Colonic mucosa (tissue), 4 donors: ENCODE measurements around the gene WNT7B. TPM values are rescaled to one million over a fixed set of nuclear protein-coding genes. Genes with fewer than 3 reads are reported as not detected.

ENCODE experiments used
- DNase-seq: peaks from one replicate; pipeline ENCODE4 v3.0.0-alpha.2; 2020
- H3K27ac ChIP-seq: fragments of 200-600 bp; one replicate; pipeline ENCODE4 v1.8.0; 2021
- H3K27me3 ChIP-seq: fragments of 200-600 bp; one replicate; pipeline ENCODE4 v1.8.0; 2021
- H3K36me3 ChIP-seq: fragments of 200-600 bp; one replicate; pipeline ENCODE4 v1.8.0; 2021
- H3K4me1 ChIP-seq: fragments of 200-600 bp; one replicate; pipeline ENCODE4 v1.8.0; 2021; ENCODE audit warnings: mild to moderate bottlenecking
- H3K4me3 ChIP-seq: fragments of 200-600 bp; one replicate; pipeline ENCODE4 v1.8.0; 2021
- H3K9ac ChIP-seq, 2 donors: one replicate each; pipeline ENCODE4 v1.7.0; 2013; ENCODE audit warnings: control low read depth in 2 of 2, low read depth in 2 of 2, low read length in 2 of 2
- H3K9me3 ChIP-seq: fragments of 200-600 bp; one replicate; pipeline ENCODE4 v1.8.0; 2021
- CTCF ChIP-seq: fragments of 200-600 bp; IDR thresholded peaks from one replicate; pipeline ENCODE4 v1.8.0; 2022; ENCODE audit warnings: antibody characterized with exemption, mild to moderate bottlenecking
- intact Hi-C: fragments of 100-400 bp; cut with DNase I; formaldehyde crosslinking; loops from one replicate; pipeline ENCODE4 v1.14.1; 2022
- total RNA-seq, 2 donors: library from RNA; stranded (reverse); fragmentation: NEBNext Ultra II Directional in 1 of 2; extraction: Animal tissue kit (Norgen Biotek cat#: 25700) in 1 of 2; gene quantifications; one replicate each; pipeline ENCODE4 v1.2.1, GENCODE V29; 2021
- donor health status: healthy.
- donor health status: DM: no; HTN: no; CAD: no.
- donor health status: DM: no; HTN: no; CAD: no.

The WNT7B gene
- total RNA-seq, 2 donors from 2014 or later = 0.12 TPM; not detected in 1

DNA sequence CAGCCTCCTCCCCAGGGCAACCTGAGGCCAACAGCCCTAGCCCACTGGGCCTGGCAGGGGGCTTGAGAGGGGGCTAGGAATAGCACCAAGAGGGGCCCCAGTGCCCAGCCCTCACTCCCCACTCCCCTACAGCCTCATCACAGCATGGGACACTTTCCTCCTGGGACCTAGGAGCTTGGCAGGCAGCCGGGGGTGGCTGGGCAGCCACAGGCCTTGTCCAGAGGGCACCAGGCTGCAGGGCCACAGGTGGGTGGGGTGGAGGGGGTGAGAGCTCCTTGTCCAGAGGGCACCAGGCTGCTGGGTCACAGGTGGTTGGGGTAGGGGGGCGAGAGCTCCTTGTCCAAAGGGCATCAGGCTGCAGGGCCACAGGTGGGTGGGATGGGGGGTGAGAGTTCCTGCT is 61.8 kb downstream of the WNT7B start:
- H3K4me1 ChIP-seq = no peaks in the 10 kb centered on the region
- intact Hi-C loops = no loop called here
- H3K4me3 ChIP-seq = no peak overlapping the region
- DNase-seq = no peak
- no peaks in the 10 kb centered on the region for H3K9me3 ChIP-seq
- no peaks in the 10 kb centered on the region for H3K36me3 ChIP-seq
- no peak overlapping the region for H3K27ac ChIP-seq
- no peak overlapping the region for H3K9ac ChIP-seq
- TF ChIP-seq CTCF = no peak
- H3K27me3 ChIP-seq = no peaks in the 10 kb centered on the region

DNA sequence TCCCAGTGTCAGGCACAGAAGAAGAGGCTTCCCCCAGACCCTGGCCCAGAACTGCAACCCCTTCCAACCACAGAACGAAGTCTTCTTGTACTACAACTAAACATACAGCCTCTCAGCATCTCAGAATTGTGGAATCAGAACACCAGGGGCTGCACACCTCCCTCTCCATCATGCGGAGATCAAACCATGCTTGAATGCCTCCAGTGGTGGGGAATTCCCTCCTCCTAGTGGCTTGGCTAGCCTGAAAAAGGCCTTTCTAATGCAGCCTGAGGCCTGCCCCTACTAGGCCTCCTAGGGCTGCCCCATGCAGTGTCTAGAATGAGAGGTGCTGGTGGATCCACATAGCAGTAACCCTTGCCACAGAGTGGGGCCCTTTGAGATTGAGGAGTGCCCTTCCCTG is 62.7 kb downstream of the WNT7B start:
- no peaks in the 10 kb centered on the region for H3K27me3 ChIP-seq
- no peak overlapping the region for H3K9ac ChIP-seq
- intact Hi-C loops = no loop called here
- no peak overlapping the region for H3K4me3 ChIP-seq
- DNase-seq = no peak
- H3K9me3 ChIP-seq = no peaks in the 10 kb centered on the region
- no peak for TF ChIP-seq CTCF
- no peak overlapping the region for H3K27ac ChIP-seq
- no peaks in the 10 kb centered on the region for H3K4me1 ChIP-seq
- H3K36me3 ChIP-seq = no peaks in the 10 kb centered on the region

DNA sequence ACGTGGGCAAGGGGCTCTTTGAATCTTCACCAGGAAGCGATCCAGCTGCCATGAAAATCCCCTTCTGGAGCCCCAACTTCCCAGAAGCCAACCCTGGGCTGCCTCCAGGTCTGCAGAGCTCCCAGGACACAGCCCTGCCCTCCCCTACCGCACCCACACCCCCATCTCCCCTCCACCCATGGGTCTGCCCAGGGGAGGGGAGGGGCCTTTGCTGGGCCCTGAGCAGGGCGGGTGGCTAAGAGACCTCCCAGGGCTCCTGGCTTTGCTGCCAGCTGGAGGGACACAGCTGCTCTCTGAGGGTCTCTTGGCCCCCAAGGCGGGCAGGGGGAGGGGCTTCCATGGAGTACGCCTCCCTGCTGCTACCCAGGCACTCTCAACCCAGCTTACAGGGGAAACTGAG is 64.1 kb downstream of the WNT7B start:
- no peak overlapping the region for H3K9ac ChIP-seq
- DNase-seq = no peak
- H3K4me1 ChIP-seq = no peaks in the 10 kb centered on the region
- intact Hi-C loops = no loop called here
- H3K9me3 ChIP-seq = no peaks in the 10 kb centered on the region
- no peaks in the 10 kb centered on the region for H3K27me3 ChIP-seq
- no peak overlapping the region for H3K27ac ChIP-seq
- TF ChIP-seq CTCF = no peak
- no peaks in the 10 kb centered on the region for H3K36me3 ChIP-seq
- H3K4me3 ChIP-seq = no peak overlapping the region

GRCh38 chr22:45911601-45912271 is 65.2 kb downstream of the WNT7B start:
- Histone ChIP-seq H3K27ac (no peak overlapping the region), H3K4me1 (no peaks in the 10 kb centered on the region), H3K9ac (no peak overlapping the region), H3K9me3 (no peaks in the 10 kb centered on the region), H3K27me3 (no peaks in the 10 kb centered on the region), H3K4me3 (no peak overlapping the region), H3K36me3 (no peaks in the 10 kb centered on the region)
- TF ChIP-seq CTCF = no peak
- DNase-seq = no peak
- intact Hi-C loops = no loop called here

- Histone ChIP-seq H3K9me3 (no peaks in the 10 kb centered on the region), H3K4me3 (no peak overlapping the region), H3K27ac (no peak overlapping the region), H3K9ac (no peak overlapping the region), H3K36me3 (no peaks in the 10 kb centered on the region), H3K27me3 (no peaks in the 10 kb centered on the region), H3K4me1 (no peaks in the 10 kb centered on the region)
- intact Hi-C loops = no loop called here
- no peak for TF ChIP-seq CTCF
- no peak for DNase-seq
Measured at GRCh38 chr22:45910928-45911467, 66.0 kb downstream of the WNT7B start.
